Measurements from ENCODE around the gene BEND6. TPM values are rescaled to one million over a fixed set of nuclear protein-coding genes. Genes with fewer than 3 reads are reported as not detected.

BEND6 gene
- total and polyA plus RNA-seq, 2 of the 4 experiments (the other 2 are of a cell fraction) = 4.1 to 9.7 TPM

GRCh38 chr6:56953597-56954402 lies 1.1 kb upstream of the BEND6 start:
- peak overlapping the region; percentile 83 for H3K23ac ChIP-seq (ENCODE audit: low read depth, low read length)
- no peaks in the 10 kb centered on the region; the same call in 1 of the 2 replicates for H4K20me1 ChIP-seq (ENCODE audit: insufficient read depth, low read length)
- H2BK20ac ChIP-seq (ENCODE audit: low read depth, low read length) = peak overlapping the region; percentile 19; the same call in 1 of the 2 replicates
- peak overlapping the region; percentile 89 for H3K4ac ChIP-seq (ENCODE audit: low read depth, low read length)
- ATAC-seq (ENCODE audit: low read depth) = no peak
- peak overlapping the region; percentile 32 for H4K5ac ChIP-seq (ENCODE audit: low read depth, low read length)
- peak overlapping the region; percentile 94 for H2AK9ac ChIP-seq (replicated peaks; ENCODE audit: low read depth, low read length, poor library complexity)
- WGBS, 2 experiments (ENCODE audit: extremely low coverage in 2 of 2, insufficient read length in 1 of 2) = 1% methylated on average over 12 of the region's 42 CpGs; no CpG with 5 or more reads in 1 of the 2 experiments
- H3K14ac ChIP-seq (replicated peaks; ENCODE audit: low read depth, low read length) = peak overlapping the region; percentile 84
- peak overlapping the region; percentile 71 for H2AK5ac ChIP-seq (ENCODE audit: low read depth, low read length)
- H2BK5ac ChIP-seq (ENCODE audit: low read depth, low read length, poor library complexity, severe bottlenecking) = peak overlapping the region; percentile 85
- peak overlapping the region; percentile 80; the same call in 2 of the 3 replicates for H2BK15ac ChIP-seq (ENCODE audit: low read depth, low read length)
- CTCF ChIA-PET = interaction anchor here (1.1 to 1.3 kb wide), 2 partner anchors 49 to 51 kb away, joined by 3 read pairs; no protein-coding TSS in a partner anchor
- H3K79me1 ChIP-seq (ENCODE audit: low read depth in 1 of 2, low read length in 2 of 2) = peaks cover 15 to 59% of the 10 kb centered on the region in 2 experiments
- H3K18ac ChIP-seq (ENCODE audit: low read depth, low read length) = peak overlapping the region; percentile 84
- dilution Hi-C loops (cut with HindIII; ENCODE audit: low sequenced_read_pairs, unreplicated experiment) = no loop called here
- H3K4me3 ChIP-seq (ENCODE audit: insufficient read depth, low read depth, low read length) = peak overlapping the region; percentile 88
- POLR2A ChIA-PET (ENCODE audit: unreplicated experiment) = no interaction called here
- intact Hi-C loops (cut with micrococcal nuclease) = loop anchor here (10.0 kb wide), 1 partner anchor 309 kb away; the partner anchor contains the start of gene DST
- no peaks in the 10 kb centered on the region for H3K9me1 ChIP-seq (ENCODE audit: insufficient read depth, low read length)
- H2BK120ac ChIP-seq (ENCODE audit: low read depth, low read length) = peak overlapping the region; percentile 80
- peak overlapping the region; percentile 86; the same call in 1 of the 2 replicates for H3K56ac ChIP-seq (ENCODE audit: extremely low read depth, insufficient read depth, low read length)
- no TSS peak for BruUV-seq (replicated peaks)
- no peaks in the 10 kb centered on the region for H3K9me3 ChIP-seq (ENCODE audit: control insufficient read depth, insufficient read depth, low read length)
- H4K91ac ChIP-seq (ENCODE audit: insufficient read depth, low read depth, low read length) = peak overlapping the region; percentile 97
- peak overlapping the region; percentile 75 to 84; a peak in 2 of 4 replicates for H4K8ac ChIP-seq (ENCODE audit: low read depth in 2 of 2, low read length in 2 of 2)
- peak overlapping the region; percentile 78 for H3K4me2 ChIP-seq (ENCODE audit: low read depth, low read length)
- DNase-seq = no peak
- H3K27me3 ChIP-seq (ENCODE audit: control insufficient read depth, insufficient read depth, low read length) = no peaks in the 10 kb centered on the region
- in situ Hi-C loops (cut with MboI; ENCODE audit: low sequenced_read_pairs) = no loop called here
- H3K4me1 ChIP-seq (ENCODE audit: control insufficient read depth, insufficient read depth, low read length) = peaks cover 11% of the 10 kb centered on the region
- H3K27ac ChIP-seq (ENCODE audit: insufficient read depth, low read length) = peak overlapping the region; percentile 94
- peaks cover 3% of the 10 kb centered on the region; the same call in 1 of the 2 replicates for H3K36me3 ChIP-seq (ENCODE audit: control insufficient read depth, insufficient read depth, low read length)
- no peak for TF ChIP-seq CTCF (conservative IDR thresholded peaks at IDR 0.05; ENCODE audit: low read depth, low read length)
- H2AFZ ChIP-seq (replicated peaks; ENCODE audit: low read length, poor library complexity) = peak overlapping the region; percentile 93
- H3K9ac ChIP-seq (ENCODE audit: low read depth, low read length) = peak overlapping the region; percentile 96

Measured in IMR-90 (cell line).